GM12865 (cell line): ENCODE measurements around the gene LIPT1.
A peak's percentile ranks its signal among the peaks of the same experiment; 100 is the strongest.
"Not testable (repeated sequence)": the region's sequence is repeated elsewhere in the genome, so short reads cannot be mapped to it uniquely, and the experiment has no call there.

Experiments
- DNase-seq: peaks from one replicate; pipeline ENCODE4 v3.0.0; 2010; ENCODE audit warnings: low read depth
- H3K4me3 ChIP-seq: 2 replicates; pipeline ENCODE4 v1.5.1; 2011; ENCODE audit warnings: mild to moderate bottlenecking, low read depth, low read length, control low read depth
- TF ChIP-seq, protein P1 (sequence below): IDR thresholded peaks from 2 replicates; pipeline ENCODE4 v1.5.1; 2011; ENCODE audit warnings: low read length, control low read depth, low read depth, inconsistent platforms; ENCODE audit not compliant: insufficient read depth; ENCODE audit errors: missing control alignments

Gene LIPT1

GRCh38 chr2:99154643-99155536 lies at the start of gene LIPT1, which contains the start of gene TSGA10:
LIPT1 (plus strand) TSS chr2:99154967; CDS start chr2:99161958, 6,991 bp downstream.
TSGA10 (minus strand) TSS chr2:99154942; CDS start chr2:99109439, 45,503 bp downstream.
- peak; percentile 95 for DNase-seq
- peak within 1 kb of the TSS; percentile 76 for H3K4me3 ChIP-seq
- TF ChIP-seq, protein P1, sequence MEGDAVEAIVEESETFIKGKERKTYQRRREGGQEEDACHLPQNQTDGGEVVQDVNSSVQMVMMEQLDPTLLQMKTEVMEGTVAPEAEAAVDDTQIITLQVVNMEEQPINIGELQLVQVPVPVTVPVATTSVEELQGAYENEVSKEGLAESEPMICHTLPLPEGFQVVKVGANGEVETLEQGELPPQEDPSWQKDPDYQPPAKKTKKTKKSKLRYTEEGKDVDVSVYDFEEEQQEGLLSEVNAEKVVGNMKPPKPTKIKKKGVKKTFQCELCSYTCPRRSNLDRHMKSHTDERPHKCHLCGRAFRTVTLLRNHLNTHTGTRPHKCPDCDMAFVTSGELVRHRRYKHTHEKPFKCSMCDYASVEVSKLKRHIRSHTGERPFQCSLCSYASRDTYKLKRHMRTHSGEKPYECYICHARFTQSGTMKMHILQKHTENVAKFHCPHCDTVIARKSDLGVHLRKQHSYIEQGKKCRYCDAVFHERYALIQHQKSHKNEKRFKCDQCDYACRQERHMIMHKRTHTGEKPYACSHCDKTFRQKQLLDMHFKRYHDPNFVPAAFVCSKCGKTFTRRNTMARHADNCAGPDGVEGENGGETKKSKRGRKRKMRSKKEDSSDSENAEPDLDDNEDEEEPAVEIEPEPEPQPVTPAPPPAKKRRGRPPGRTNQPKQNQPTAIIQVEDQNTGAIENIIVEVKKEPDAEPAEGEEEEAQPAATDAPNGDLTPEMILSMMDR: no peak

GRCh38 chr2:99106913-99107312 lies 47.9 kb upstream of the LIPT1 start:
- TF ChIP-seq, protein P1: no peak
- H3K4me3 ChIP-seq: no peak overlapping the region
- DNase-seq: no peak

DNA sequence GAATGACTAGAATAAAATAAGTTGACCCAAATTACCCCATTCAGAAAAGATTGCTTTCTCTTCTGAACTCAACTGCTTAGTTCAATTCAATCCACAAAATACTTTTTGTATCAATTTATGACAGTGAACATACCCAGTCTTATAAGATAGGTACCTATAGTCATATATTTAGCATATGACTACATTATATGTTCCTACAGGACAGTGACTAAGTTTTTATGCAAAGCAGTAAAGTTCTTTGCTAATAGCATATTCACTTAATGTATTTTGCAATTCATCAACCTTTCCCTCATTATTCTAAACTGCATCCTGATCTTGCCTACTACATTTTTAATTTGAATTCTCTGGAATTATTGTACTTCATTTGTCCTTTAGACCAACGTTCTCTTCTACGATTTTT lies 43.5 kb upstream of the LIPT1 start:
- H3K4me3 ChIP-seq: no peak overlapping the region
- TF ChIP-seq, protein P1: no peak
- no peak for DNase-seq

- H3K4me3 ChIP-seq: no peak overlapping the region
- DNase-seq: no peak
- TF ChIP-seq, protein P1: no peak
Measured at GRCh38 chr2:99111945-99112344, 42.8 kb upstream of the LIPT1 start.

- TF ChIP-seq, protein P1: no peak
- no peak overlapping the region for H3K4me3 ChIP-seq
- no peak for DNase-seq
Measured at GRCh38 chr2:99112617-99113016, 42.1 kb upstream of the LIPT1 start.

GRCh38 chr2:99127981-99128380 lies 26.8 kb upstream of the LIPT1 start:
- TF ChIP-seq, protein P1: no peak
- no peak overlapping the region for H3K4me3 ChIP-seq
- no peak for DNase-seq

DNA sequence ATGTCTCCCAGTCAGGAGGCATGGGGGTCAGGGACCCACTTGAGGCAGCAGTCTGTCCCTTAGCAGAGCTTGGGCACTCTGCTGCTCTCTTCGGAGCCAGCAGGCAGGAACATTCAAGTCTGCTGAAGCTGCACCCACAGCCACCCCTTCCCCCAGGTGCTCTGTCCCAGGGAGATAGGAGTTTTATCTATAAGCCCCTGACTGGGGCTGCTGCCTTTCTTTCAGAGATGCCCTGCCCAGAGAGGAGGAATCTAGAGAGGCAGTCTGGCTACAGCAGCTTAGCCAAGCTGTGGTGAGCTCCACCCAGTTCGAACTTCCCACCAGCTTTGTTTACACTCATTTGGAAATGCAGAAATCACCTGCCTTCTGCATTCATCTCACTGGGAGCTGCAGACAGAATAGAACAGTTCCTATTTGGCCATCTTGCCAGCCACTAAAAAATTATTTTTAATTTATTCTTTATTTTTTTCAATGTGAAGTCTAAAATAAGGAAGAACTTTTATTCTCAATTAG lies 19.7 kb upstream of the LIPT1 start:
- DNase-seq, H3K4me3 ChIP-seq: not testable (repeated sequence)
